Peyer's patch (tissue), 4 donors: ENCODE results near the gene CFAP20.

Experiments used
- POLR2A ChIP-seq, 2 donors: fragments of 450-650 bp; IDR thresholded peaks; one replicate each; pipeline ENCODE4 v1.5.1; 2017; ENCODE audit warnings: antibody characterized with exemption in 2 of 2, mild to moderate bottlenecking in 2 of 2, moderate library complexity in 2 of 2
- TF ChIP-seq, protein P1 (sequence below), 6 experiments: fragments of 450-650 bp in 4 of 6; fragments of 200-600 bp in 2 of 6; sonication (generic) in 1 of 6; IDR thresholded peaks; one replicate each; pipeline ENCODE4 v1.5.1; 2017 to 2019; ENCODE audit warnings: antibody characterized with exemption in 6 of 6, mild to moderate bottlenecking in 3 of 6, moderate library complexity in 1 of 6

GRCh38 chr16:58110571-58111301 is 18.4 kb downstream of the CFAP20 start:
- TF ChIP-seq, protein P1, sequence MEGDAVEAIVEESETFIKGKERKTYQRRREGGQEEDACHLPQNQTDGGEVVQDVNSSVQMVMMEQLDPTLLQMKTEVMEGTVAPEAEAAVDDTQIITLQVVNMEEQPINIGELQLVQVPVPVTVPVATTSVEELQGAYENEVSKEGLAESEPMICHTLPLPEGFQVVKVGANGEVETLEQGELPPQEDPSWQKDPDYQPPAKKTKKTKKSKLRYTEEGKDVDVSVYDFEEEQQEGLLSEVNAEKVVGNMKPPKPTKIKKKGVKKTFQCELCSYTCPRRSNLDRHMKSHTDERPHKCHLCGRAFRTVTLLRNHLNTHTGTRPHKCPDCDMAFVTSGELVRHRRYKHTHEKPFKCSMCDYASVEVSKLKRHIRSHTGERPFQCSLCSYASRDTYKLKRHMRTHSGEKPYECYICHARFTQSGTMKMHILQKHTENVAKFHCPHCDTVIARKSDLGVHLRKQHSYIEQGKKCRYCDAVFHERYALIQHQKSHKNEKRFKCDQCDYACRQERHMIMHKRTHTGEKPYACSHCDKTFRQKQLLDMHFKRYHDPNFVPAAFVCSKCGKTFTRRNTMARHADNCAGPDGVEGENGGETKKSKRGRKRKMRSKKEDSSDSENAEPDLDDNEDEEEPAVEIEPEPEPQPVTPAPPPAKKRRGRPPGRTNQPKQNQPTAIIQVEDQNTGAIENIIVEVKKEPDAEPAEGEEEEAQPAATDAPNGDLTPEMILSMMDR (IDR thresholded peaks at IDR 0.05), result no peak
- TF ChIP-seq POLR2A (IDR thresholded peaks at IDR 0.05), result no peak
